ENCODE data around the gene ACOXL.

ACOXL gene

GRCh38 chr2:110714452-110715224 is 17.7 kb upstream of the ACOXL start (continued):
- TF ChIP-seq ZNF692 (tag by site-specific recombination; IDR thresholded peaks at IDR 0.05), result no peak

GRCh38 chr2:110716959-110717645 is 15.3 kb upstream of the ACOXL start:
- ChIA-PET POLR2A (no interaction called here), CTCF (no interaction called here)
- H3K9me3 ChIP-seq (ENCODE audit: control insufficient read depth, insufficient read depth, low read depth, low read length), result no peaks in the 10 kb centered on the region
- no peak for TF ChIP-seq MEIS1 (CRISPR knock-in tag; IDR thresholded peaks at IDR 0.05; ENCODE audit: borderline replicate concordance)
- TF ChIP-seq SETDB1 (IDR thresholded peaks at IDR 0.05; ENCODE audit: insufficient read length, low read length), result no peak
- TF ChIP-seq SP2 (tag by site-specific recombination; IDR thresholded peaks at IDR 0.05), result no peak
- no peak for TF ChIP-seq ZNF791 (tag by site-specific recombination; IDR thresholded peaks at IDR 0.05)
- TF ChIP-seq FEZF1 (tag by site-specific recombination; IDR thresholded peaks at IDR 0.05), result no peak
- no peak for TF ChIP-seq TCF7L2 (IDR thresholded peaks at IDR 0.05; ENCODE audit: borderline replicate concordance, low read depth, low read length)
- TF ChIP-seq ZNF24 (tag by site-specific recombination; IDR thresholded peaks at IDR 0.05), result no peak
- TF ChIP-seq ZNF169 (tag by site-specific recombination; IDR thresholded peaks at IDR 0.05), result no peak
- no peak for TF ChIP-seq MZF1 (tag by site-specific recombination; IDR thresholded peaks at IDR 0.05; ENCODE audit: borderline replicate concordance)
- H3K36me3 ChIP-seq (ENCODE audit: control insufficient read depth in 2 of 2, insufficient read depth in 1 of 2, low read length in 2 of 2), result no peaks in the 10 kb centered on the region
- H3K27ac ChIP-seq (ENCODE audit: extremely low read depth, low read depth, low read length), result no peak overlapping the region
- H3K4me1 ChIP-seq (ENCODE audit: control insufficient read depth, insufficient read depth, low read length), result no peaks in the 10 kb centered on the region
- no peak overlapping the region for H3K4me3 ChIP-seq (ENCODE audit: low read depth, low read length)

DNA sequence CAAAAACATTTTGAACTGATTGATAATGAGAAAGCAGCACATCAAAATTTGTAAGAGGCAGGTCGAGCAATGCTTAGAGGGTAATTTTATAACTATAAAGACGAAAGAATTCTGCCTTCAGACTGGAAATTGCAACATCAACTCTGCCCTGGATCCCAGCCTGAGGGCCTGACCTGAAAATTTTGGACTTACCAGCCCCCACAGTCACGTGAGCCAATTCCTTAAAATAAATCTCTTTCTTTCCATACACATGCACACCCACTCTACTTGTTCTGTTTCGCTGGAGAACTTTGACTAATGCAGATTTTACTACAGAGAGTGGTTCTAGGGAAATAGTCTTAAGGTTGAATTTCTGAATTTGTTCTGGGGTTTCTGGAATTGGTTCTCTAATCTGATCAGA is 14.6 kb upstream of the ACOXL start:
- no peaks in the 10 kb centered on the region for H3K36me3 ChIP-seq (ENCODE audit: control insufficient read depth in 2 of 2, insufficient read depth in 1 of 2, low read length in 2 of 2)
- H3K27ac ChIP-seq (ENCODE audit: extremely low read depth, low read depth, low read length), result no peak overlapping the region
- no peaks in the 10 kb centered on the region for H3K4me1 ChIP-seq (ENCODE audit: control insufficient read depth, insufficient read depth, low read length)
- ChIA-PET POLR2A (no interaction called here), CTCF (no interaction called here)
- H3K9me3 ChIP-seq (ENCODE audit: control insufficient read depth, insufficient read depth, low read depth, low read length), result no peaks in the 10 kb centered on the region
- no peak overlapping the region for H3K4me3 ChIP-seq (ENCODE audit: low read depth, low read length)
- TF ChIP-seq GFI1B (tag by site-specific recombination; IDR thresholded peaks at IDR 0.05) (no peak), ZNF792 (tag by site-specific recombination; IDR thresholded peaks at IDR 0.05) (no peak), ZNF324 (tag by site-specific recombination; IDR thresholded peaks at IDR 0.05) (no peak), ZNF626 (tag by site-specific recombination; IDR thresholded peaks at IDR 0.05) (no peak), ZNF555 (tag by site-specific recombination; conservative IDR thresholded peaks at IDR 0.05) (no peak), ZNF830 (tag by site-specific recombination; IDR thresholded peaks at IDR 0.05; ENCODE audit: low read depth) (no peak), PATZ1 (tag by site-specific recombination; IDR thresholded peaks at IDR 0.05) (no peak), ZSCAN18 (tag by site-specific recombination; IDR thresholded peaks at IDR 0.05) (no peak), ZBTB17 (tag by site-specific recombination; IDR thresholded peaks at IDR 0.05) (no peak), ZNF610 (tag by site-specific recombination; IDR thresholded peaks at IDR 0.05; ENCODE audit: borderline replicate concordance) (no peak), ZFP3 (tag by site-specific recombination; IDR thresholded peaks at IDR 0.05; ENCODE audit: low read depth) (no peak), KLF10 (tag by site-specific recombination; IDR thresholded peaks at IDR 0.05) (no peak), KLF1 (tag by site-specific recombination; IDR thresholded peaks at IDR 0.05) (no peak), ZNF639 (tag by site-specific recombination; IDR thresholded peaks at IDR 0.05) (no peak), ZNF560 (tag by site-specific recombination; IDR thresholded peaks at IDR 0.05; ENCODE audit: borderline replicate concordance) (no peak)
- TF ChIP-seq, protein P1, sequence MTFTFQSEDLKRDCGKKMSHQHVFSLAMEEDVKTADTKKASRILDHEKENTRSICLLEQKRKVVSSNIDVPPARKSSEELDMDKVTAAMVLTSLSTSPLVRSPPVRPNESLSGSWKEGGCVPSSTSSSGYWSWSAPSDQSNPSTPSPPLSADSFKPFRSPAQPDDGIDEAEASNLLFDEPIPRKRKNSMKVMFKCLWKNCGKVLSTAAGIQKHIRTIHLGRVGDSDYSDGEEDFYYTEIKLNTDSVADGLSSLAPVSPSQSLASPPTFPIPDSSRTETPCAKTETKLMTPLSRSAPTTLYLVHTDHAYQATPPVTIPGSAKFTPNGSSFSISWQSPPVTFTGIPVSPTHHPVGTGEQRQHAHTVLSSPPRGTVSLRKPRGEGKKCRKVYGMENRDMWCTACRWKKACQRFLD (tag by site-specific recombination; IDR thresholded peaks at IDR 0.05), result no peak

Measured in HEK293 (cell line).